MM.1S (cell line): Measurements from ENCODE around the gene CCL4L2.
"Not testable (repeated sequence)": the region's sequence is repeated elsewhere in the genome, so short reads cannot be mapped to it uniquely, and the experiment has no call there.

ENCODE experiments used
- DNase-seq: peaks from one replicate; pipeline ENCODE4 v3.0.0-alpha.2; 2015
- H2AFZ ChIP-seq: fragments of 300-600 bp; sonication (generic); 2 replicates; pipeline ENCODE4 v1.6.0; 2016; ENCODE audit warnings: antibody characterized with exemption, low read length
- H3F3A ChIP-seq: fragments of 300-600 bp; sonication (generic); 2 replicates; pipeline ENCODE4 v1.6.1; 2016; ENCODE audit warnings: mild to moderate bottlenecking, antibody characterized with exemption, low read length, moderate library complexity, mixed read lengths; ENCODE audit not compliant: insufficient read depth
- H3K27ac ChIP-seq: fragments of 300-600 bp; sonication (generic); 2 replicates; pipeline ENCODE4 v1.5.1; 2016; ENCODE audit warnings: mild to moderate bottlenecking, low read length
- H3K27me3 ChIP-seq: fragments of 300-600 bp; sonication (generic); replicated peaks from 2 replicates; pipeline ENCODE4 v1.6.0; 2016; ENCODE audit warnings: low read length; ENCODE audit not compliant: insufficient read depth
- H3K36me3 ChIP-seq: fragments of 300-600 bp; sonication (generic); replicated peaks from 2 replicates; pipeline ENCODE4 v1.6.1; 2016; ENCODE audit warnings: mild to moderate bottlenecking, low read length, mixed read lengths; ENCODE audit not compliant: insufficient read depth
- H3K4me1 ChIP-seq: fragments of 300-600 bp; sonication (generic); 2 replicates; pipeline ENCODE4 v1.6.1; 2016; ENCODE audit warnings: low read length, mixed read lengths
- H3K4me2 ChIP-seq: fragments of 300-600 bp; sonication (generic); 2 replicates; pipeline ENCODE4 v1.6.0; 2016; ENCODE audit warnings: low read depth, low read length
- H3K4me3 ChIP-seq: fragments of 300-600 bp; sonication (generic); 2 replicates; pipeline ENCODE4 v1.5.1; 2016; ENCODE audit warnings: low read length, mixed read lengths
- H3K79me2 ChIP-seq: fragments of 300-600 bp; sonication (generic); 2 replicates; pipeline ENCODE4 v1.6.1; 2016; ENCODE audit warnings: mixed run types, low read length, mixed read lengths
- H3K9ac ChIP-seq: fragments of 300-600 bp; sonication (generic); 2 replicates; pipeline ENCODE4 v1.6.1; 2016; ENCODE audit warnings: low read length, mixed read lengths
- H3K9me2 ChIP-seq: fragments of 300-600 bp; sonication (generic); replicated peaks from 2 replicates; pipeline ENCODE4 v1.6.1; 2016; ENCODE audit warnings: mild to moderate bottlenecking, low read length, mixed read lengths; ENCODE audit not compliant: insufficient read depth
- H3K9me3 ChIP-seq: fragments of 300-600 bp; sonication (generic); replicated peaks from 2 replicates; pipeline ENCODE4 v1.6.1; 2016; ENCODE audit warnings: mild to moderate bottlenecking, low read length, mixed read lengths; ENCODE audit not compliant: insufficient read depth
- H4K20me1 ChIP-seq: fragments of 300-600 bp; sonication (generic); 2 replicates; pipeline ENCODE4 v1.6.1; 2016; ENCODE audit warnings: mild to moderate bottlenecking, low read length, moderate library complexity, mixed read lengths; ENCODE audit not compliant: insufficient read depth
- CTCF ChIP-seq: fragments of 300-600 bp; sonication (generic); IDR thresholded peaks from 2 replicates; pipeline ENCODE4 v1.5.1; 2016; ENCODE audit warnings: antibody characterized with exemption, low read length, mixed read lengths
- EZH2 ChIP-seq: fragments of 300-600 bp; sonication (generic); optimal IDR thresholded peaks from 2 replicates; pipeline ENCODE3; 2017; ENCODE audit warnings: low read depth, mild to moderate bottlenecking, antibody characterized with exemption, low read length, mixed read lengths
- EZH2phosphoT487 ChIP-seq: fragments of 300-600 bp; sonication (generic); IDR thresholded peaks from 2 replicates; pipeline ENCODE4 v1.6.1; 2018; ENCODE audit warnings: antibody characterized with exemption, low read length

The CCL4L2 gene

DNA sequence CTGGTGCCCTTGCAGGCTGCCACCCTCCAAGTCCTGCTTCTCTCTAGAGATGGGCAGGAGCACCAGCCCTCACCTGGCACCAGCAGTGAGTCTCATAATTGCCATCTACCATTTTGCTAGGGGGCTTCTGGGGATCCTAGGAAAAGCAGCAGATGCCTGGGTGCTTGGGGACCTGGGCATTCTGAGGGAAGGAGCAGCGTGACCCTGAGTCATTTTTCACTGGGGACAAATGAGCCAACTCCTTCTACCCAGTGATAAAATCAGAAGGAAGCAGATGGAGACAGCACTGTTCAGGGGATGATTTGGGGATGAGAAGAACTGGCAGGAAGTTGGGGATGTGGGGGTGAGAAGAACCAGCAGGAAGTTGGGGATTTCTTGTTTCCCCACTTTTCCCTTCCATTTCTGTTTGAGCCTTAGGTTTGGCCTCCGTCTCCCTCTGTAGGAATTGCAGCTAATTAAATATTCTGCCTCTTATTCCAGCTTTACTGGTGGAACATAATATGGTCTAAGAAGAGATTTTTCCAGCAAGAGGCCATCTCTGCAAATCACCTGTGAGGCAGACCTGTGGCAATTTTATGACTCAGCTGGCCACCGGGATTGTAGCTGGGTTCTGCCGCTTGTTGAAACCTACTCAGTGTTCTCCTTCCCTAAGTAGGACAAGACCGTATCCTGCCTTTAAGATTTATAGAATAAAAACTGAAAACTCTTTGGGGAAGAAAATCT lies 22.8 kb upstream of the CCL4L2 start:
- Histone ChIP-seq H3K27ac (peak overlapping the region; percentile 60; the same call in 1 of the 2 replicates), H3F3A (peaks cover 64% of the 10 kb centered on the region), H3K4me2 (0 out of 2 replicates have a peak overlapping the region, but pooled peaks have one; percentile 1), H3K4me1 (peaks cover 64% of the 10 kb centered on the region), H3K79me2 (peaks cover 25% of the 10 kb centered on the region)
- H3K4me3 ChIP-seq, H3K9ac ChIP-seq, H4K20me1 ChIP-seq, H3K9me3 ChIP-seq, H2AFZ ChIP-seq, H3K9me2 ChIP-seq, H3K27me3 ChIP-seq, H3K36me3 ChIP-seq: not testable (repeated sequence)
- peak; percentile 4 for DNase-seq

- no peaks in the 10 kb centered on the region for H3K9me3 ChIP-seq
- peaks cover 72% of the 10 kb centered on the region for H3F3A ChIP-seq
- DNase-seq: peak; percentile 62
- H3K9ac ChIP-seq: peak overlapping the region; percentile 5; the same call in 1 of the 2 replicates
- H3K27ac ChIP-seq: peak overlapping the region; percentile 60; the same call in 1 of the 2 replicates
- no peak overlapping the region for H2AFZ ChIP-seq
- H3K27me3 ChIP-seq: no peaks in the 10 kb centered on the region
- H3K4me2 ChIP-seq: 0 out of 2 replicates have a peak overlapping the region, but pooled peaks have one; percentile 1
- H4K20me1 ChIP-seq: no peaks in the 10 kb centered on the region
- peaks cover 72% of the 10 kb centered on the region for H3K4me1 ChIP-seq
- H3K9me2 ChIP-seq: no peaks in the 10 kb centered on the region
- peaks cover 17% of the 10 kb centered on the region for H3K79me2 ChIP-seq
- TF ChIP-seq EZH2 (no peak), CTCF (no peak), EZH2phosphoT487 (no peak)
- no peaks in the 10 kb centered on the region for H3K36me3 ChIP-seq
- H3K4me3 ChIP-seq: no peak overlapping the region
These were observed 22.0 kb upstream of the CCL4L2 start for GRCh38 chr17:36188891-36189306.

- peaks cover 74% of the 10 kb centered on the region for H3K4me1 ChIP-seq
- H3K4me3 ChIP-seq, H2AFZ ChIP-seq, H3K9me2 ChIP-seq, H3K27me3 ChIP-seq, H4K20me1 ChIP-seq, H3K9me3 ChIP-seq, H3K36me3 ChIP-seq, H3K79me2 ChIP-seq: not testable (repeated sequence)
- H3K27ac ChIP-seq: peak overlapping the region; percentile 80
- peak overlapping the region; percentile 44 for H3K4me2 ChIP-seq
- peak overlapping the region; percentile 43 for H3K9ac ChIP-seq
- DNase-seq: peak; percentile 87
- H3F3A ChIP-seq: peaks cover 77% of the 10 kb centered on the region
These were observed 20.9 kb upstream of the CCL4L2 start for GRCh38 chr17:36189993-36190392.

- H2AFZ ChIP-seq, H3K4me3 ChIP-seq, H4K20me1 ChIP-seq, H3K9me3 ChIP-seq, H3K79me2 ChIP-seq, H3K9me2 ChIP-seq, H3K27me3 ChIP-seq, H3K36me3 ChIP-seq, DNase-seq: not testable (repeated sequence)
- H3K27ac ChIP-seq: peak overlapping the region; percentile 80
- peak overlapping the region; percentile 43 for H3K9ac ChIP-seq
- H3K4me1 ChIP-seq: peaks cover 81% of the 10 kb centered on the region
- peaks cover 78% of the 10 kb centered on the region for H3F3A ChIP-seq
- peak overlapping the region; percentile 44 for H3K4me2 ChIP-seq
These were observed 20.1 kb upstream of the CCL4L2 start for GRCh38 chr17:36190549-36191330.
